K562 (cell line): ENCODE data around the gene CST1. TPM values are rescaled to one million over a fixed set of nuclear protein-coding genes. Genes with fewer than 3 reads are reported as not detected.

Experiments used
- ATAC-seq: fragments of 200-7000 bp; cut with Tn5 transposase; 3 replicates; pipeline ENCODE4 v1.9.1; 2020; ENCODE audit warnings: moderate library complexity
- BruUV-seq: library from RNA; stranded (reverse); fragments of 400-500 nt; replicated peaks from 2 replicates; lab custom pipeline; 2021; lab: Mats Ljungman, UMichigan
- CTCF ChIA-PET: fragments of 300-600 bp; formaldehyde crosslinking; extraction: SDS; loops from one replicate; lab custom pipeline; 2021; ENCODE audit warnings: low intra/inter-chr PET ratio; lab: Yijun Ruan, JAX
- POLR2A ChIA-PET: fragments of 300-600, 350-650 bp; sonication (Branson Sonifier 250); formaldehyde crosslinking; extraction: SDS; loops from one replicate; lab custom pipeline; 2021; ENCODE audit warnings: antibody characterized with exemption, inconsistent platforms; lab: Yijun Ruan, JAX
- DNase-seq, 4 experiments: peaks; one replicate each; pipeline versions ENCODE4 v3.0.0 to v3.0.0-alpha.2; 2011 to 2018; ENCODE audit warnings: low spot score in 3 of 4, mixed read lengths in 3 of 4; ENCODE audit errors: extremely low read depth in 1 of 4
- FAIRE-seq: peaks from 2 replicates; lab custom pipeline; 2011; peaks lifted over from hg19 to GRCh38; lab: Jason Lieb, UNC
- H2AFZ ChIP-seq: 2 replicates; pipeline ENCODE4 v1.6.0; 2011; ENCODE audit warnings: low read depth, low read length, control low read depth, inconsistent platforms
- H3K27ac ChIP-seq: fragments of 200-600 bp; 3 replicates; pipeline ENCODE4 v1.8.0; 2011; ENCODE audit warnings: low read depth, mild to moderate bottlenecking, control low read depth, inconsistent platforms, low read length, moderate library complexity, mixed read lengths; ENCODE audit errors: extremely low read depth
- H3K27me3 ChIP-seq, 2 experiments: fragments of 300-600 bp in 1 of 2; 2 replicates in 1 of 2; 3 replicates in 1 of 2; pipeline versions ENCODE4 v1.6.0 to v1.8.0; 2011; ENCODE audit warnings: inconsistent platforms in 2 of 2, low read length in 2 of 2, mild to moderate bottlenecking in 1 of 2, mixed read lengths in 1 of 2, moderate library complexity in 1 of 2; ENCODE audit not compliant: control insufficient read depth in 2 of 2, insufficient read depth in 2 of 2
- H3K36me3 ChIP-seq: fragments of 300-600 bp; 3 replicates; pipeline ENCODE4 v1.8.0; 2011; ENCODE audit warnings: mild to moderate bottlenecking, low read length, inconsistent platforms; ENCODE audit not compliant: control insufficient read depth, insufficient read depth
- H3K4me1 ChIP-seq, 2 experiments: fragments of 200-600 bp in 1 of 2; replicated peaks in 1 of 2; 2 replicates in 1 of 2; 3 replicates in 1 of 2; pipeline versions ENCODE4 v1.5.1 to v1.8.0; 2011; ENCODE audit warnings: inconsistent platforms in 2 of 2, low read length in 2 of 2, mild to moderate bottlenecking in 1 of 2, mixed read lengths in 1 of 2, moderate library complexity in 1 of 2; ENCODE audit not compliant: control insufficient read depth in 2 of 2, insufficient read depth in 2 of 2
- H3K4me2 ChIP-seq: 2 replicates; pipeline ENCODE4 v1.6.1; 2011; ENCODE audit warnings: low read length, control low read depth, inconsistent platforms, mixed read lengths; ENCODE audit not compliant: insufficient read depth
- H3K4me3 ChIP-seq: fragments of 200-600 bp; sonication (generic), shearing (Covaris generic); 2 replicates; pipeline ENCODE4 v1.5.1; 2016; ENCODE audit warnings: control low read depth, inconsistent platforms
- H3K79me2 ChIP-seq: fragments of 200-600 bp; 3 replicates; pipeline ENCODE4 v1.8.0; 2011; ENCODE audit warnings: low read length, inconsistent platforms; ENCODE audit not compliant: control insufficient read depth, insufficient read depth
- H3K9ac ChIP-seq, 2 experiments: 2 replicates each; pipeline versions ENCODE4 v1.6.0 to v1.6.1; 2011; ENCODE audit warnings: low read depth in 2 of 2, low read length in 2 of 2, control low read depth in 1 of 2, inconsistent platforms in 1 of 2, mild to moderate bottlenecking in 1 of 2, mixed read lengths in 1 of 2; ENCODE audit not compliant: insufficient read depth in 1 of 2
- H3K9me1 ChIP-seq: one replicate; pipeline ENCODE4 v1.6.0; 2011; ENCODE audit warnings: inconsistent platforms, mild to moderate bottlenecking, low read length, moderate library complexity; ENCODE audit not compliant: control insufficient read depth, insufficient read depth
- H3K9me3 ChIP-seq: replicated peaks from 2 replicates; pipeline ENCODE4 v1.5.1; 2011; ENCODE audit warnings: low read depth, low read length, inconsistent platforms; ENCODE audit not compliant: control insufficient read depth, insufficient read depth
- H4K20me1 ChIP-seq: replicated peaks from 2 replicates; pipeline ENCODE4 v1.6.1; 2011; ENCODE audit warnings: low read length, inconsistent platforms, mixed read lengths; ENCODE audit not compliant: control insufficient read depth, insufficient read depth
- CBFA2T2 ChIP-seq: fragments of 450-650 bp; conservative IDR thresholded peaks from 2 replicates; pipeline ENCODE4 v1.6.1; 2017; ENCODE audit warnings: mild to moderate bottlenecking
- DMBX1 ChIP-seq: fragments of 250-450 bp; sonication (Bioruptor Pico); IDR thresholded peaks from 2 replicates; pipeline ENCODE4 v1.8.0; 2022; ENCODE audit warnings: inconsistent platforms, mild to moderate bottlenecking, moderate library complexity, borderline replicate concordance
- GATAD2A ChIP-seq: fragments of 450-650 bp; IDR thresholded peaks from 2 replicates; pipeline ENCODE4 v1.6.1; 2017
- HOXB6 ChIP-seq: fragments of 250-450 bp; sonication (Bioruptor Pico); IDR thresholded peaks from 2 replicates; pipeline ENCODE4 v1.5.1; 2022; ENCODE audit warnings: mild to moderate bottlenecking, borderline replicate concordance
- LARP7 ChIP-seq: fragments of 450-650 bp; IDR thresholded peaks from 2 replicates; pipeline ENCODE4 v1.6.1; 2016
- LEF1 ChIP-seq: fragments of 450-650 bp; IDR thresholded peaks from 2 replicates; pipeline ENCODE4 v1.6.1; 2016; ENCODE audit warnings: mild to moderate bottlenecking
- NUFIP1 ChIP-seq: fragments of 450-650 bp; IDR thresholded peaks from 2 replicates; pipeline ENCODE4 v1.6.1; 2018; ENCODE audit not compliant: partially characterized antibody
- PTTG1 ChIP-seq: fragments of 450-650 bp; IDR thresholded peaks from 2 replicates; pipeline ENCODE4 v1.6.1; 2016; ENCODE audit warnings: low read depth, mild to moderate bottlenecking, missing genetic modification characterization, missing compliant biosample characterization
- RB1 ChIP-seq: fragments of 450-650 bp; IDR thresholded peaks from 2 replicates; pipeline ENCODE4 v1.6.1; 2017; ENCODE audit warnings: low read depth, mild to moderate bottlenecking
- SRSF9 ChIP-seq: fragments of 200-400 bp; formaldehyde crosslinking; IDR thresholded peaks from 2 replicates; pipeline ENCODE4 v1.6.1; 2017; ENCODE audit warnings: low read depth, low read length, borderline replicate concordance
- U2AF2 ChIP-seq: fragments of 200-400 bp; formaldehyde crosslinking; optimal IDR thresholded peaks from 2 replicates; pipeline ENCODE3; 2017; ENCODE audit warnings: low read depth, mild to moderate bottlenecking, low read length
- ZNF184 ChIP-seq: sonication (generic); formaldehyde crosslinking; IDR thresholded peaks from 2 replicates; pipeline ENCODE4 v1.5.0; 2020; ENCODE audit warnings: missing genetic modification reagents
- ZNF282 ChIP-seq: sonication (generic); formaldehyde crosslinking; IDR thresholded peaks from 2 replicates; pipeline ENCODE4 v1.8.1; 2023; ENCODE audit warnings: missing genetic modification reagents
- ZNF444 ChIP-seq: fragments of 250-450 bp; sonication (Bioruptor Pico); IDR thresholded peaks from 2 replicates; pipeline ENCODE4 v1.4.0; 2020; ENCODE audit warnings: mild to moderate bottlenecking, moderate library complexity
- ZNF76 ChIP-seq: fragments of 250-450 bp; sonication (Bioruptor Pico); IDR thresholded peaks from 2 replicates; pipeline ENCODE4 v1.4.0; 2020; ENCODE audit warnings: mild to moderate bottlenecking, moderate library complexity, borderline replicate concordance
- ZNF830 ChIP-seq: fragments of 250-450 bp; sonication (Bioruptor Pico); IDR thresholded peaks from 2 replicates; pipeline ENCODE4 v1.5.0; 2021; ENCODE audit warnings: mild to moderate bottlenecking
- WGBS: fragments of 100-300 bp; shearing (Covaris generic); methylation state at CpG from one replicate; pipeline ENCODE4 v1.1.6; 2016; ENCODE audit warnings: low coverage, mixed read lengths; ENCODE audit not compliant: insufficient coverage; ENCODE audit errors: missing lambda C conversion rate; 5-methylcytosine and 5-hydroxymethylcytosine counted together
- in situ Hi-C: fragments of 300-500 bp; cut with MboI; formaldehyde crosslinking; loops from 4 replicates; pipeline ENCODE4 v1.15.0; 2018; ENCODE audit warnings: inconsistent platforms, mixed read lengths
- intact Hi-C: fragments of 100-400 bp; cut with micrococcal nuclease; formaldehyde crosslinking; loops from 2 replicates; pipeline ENCODE4 v1.14.2; 2022
- polyA plus RNA-seq, 8 experiments: library from polyadenylated mRNA; depleted of rRNA in 4 of 8; stranded (reverse) in 5 of 8; unstranded in 3 of 8; fragments of >200 nt; fragmentation: Nextera tagmentation in 2 of 8; fragmentation: Illumina TruSeq in 1 of 8; extraction: Ambion mirVana in 2 of 8; extraction: Trizol in 1 of 8; gene quantifications; 2 replicates each; pipeline versions ENCODE4 v1.2.1 to v1.2.3, GENCODE V29; 2011 to 2014; ENCODE audit warnings: inconsistent platforms in 1 of 8, missing spikeins in 1 of 8
- total RNA-seq, 7 experiments: library from RNA; depleted of rRNA in 6 of 7; stranded (reverse); fragments of >200 nt in 6 of 7; fragmentation: Illumina TruSeq in 2 of 7; extraction: Trizol in 2 of 7; gene quantifications; 2 replicates each; pipeline versions ENCODE4 v1.2.1 to v1.2.3, GENCODE V29; 2011 to 2021; ENCODE audit warnings: low replicate concordance in 1 of 7
- TF ChIP-seq, protein P1 (sequence below): fragments of 450-650 bp; IDR thresholded peaks from 2 replicates; pipeline ENCODE4 v1.6.1; 2017; ENCODE audit warnings: antibody characterized with exemption, mild to moderate bottlenecking
- TF ChIP-seq, protein P2 (sequence below): sonication (generic); IDR thresholded peaks from 2 replicates; pipeline ENCODE4 v1.6.1; 2016
- TF ChIP-seq, protein P3 (sequence below): fragments of 450-650 bp; IDR thresholded peaks from 2 replicates; pipeline ENCODE4 v1.6.1; 2016; ENCODE audit warnings: antibody characterized with exemption

Gene CST1
- total and polyA plus RNA-seq, 9 of the 15 experiments (the other 6 are each of a cell fraction or from before 2014, with no cell fraction given): not detected

DNA sequence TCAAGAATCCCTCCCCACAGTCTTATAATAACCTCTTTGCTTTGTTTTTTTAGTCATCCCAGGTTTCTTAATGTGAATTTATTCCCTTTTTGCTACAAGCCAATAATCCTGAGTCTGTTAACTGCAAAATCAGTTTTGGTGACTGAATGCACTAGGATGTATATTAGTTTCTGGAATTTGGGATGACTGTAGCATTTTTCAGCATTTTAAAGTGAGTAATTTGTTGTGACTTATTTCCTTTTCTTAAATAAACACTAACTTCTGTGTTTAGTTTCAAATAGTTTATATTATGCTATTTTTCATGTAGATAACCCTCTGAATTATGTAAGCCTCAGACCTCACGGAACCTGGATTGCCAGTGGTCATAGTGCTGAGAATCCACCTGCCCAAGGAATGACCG, 5.5 kb downstream of the CST1 start (continued):
- TF ChIP-seq ZNF444 (CRISPR knock-in tag) (no peak), ZNF282 (CRISPR knock-in tag) (no peak), RB1 (no peak)

- no peaks in the 10 kb centered on the region for H3K4me1 ChIP-seq
- no peak for ATAC-seq
- H2AFZ ChIP-seq: no peak overlapping the region
- no peak for DNase-seq
- no peaks in the 10 kb centered on the region for H4K20me1 ChIP-seq
- no peak overlapping the region for H3K4me2 ChIP-seq
- POLR2A ChIA-PET: no interaction called here
- H3K9ac ChIP-seq: no peak overlapping the region
- H3K79me2 ChIP-seq: no peaks in the 10 kb centered on the region
- intact Hi-C loops: no loop called here
- H3K27me3 ChIP-seq: no peaks in the 10 kb centered on the region
- FAIRE-seq: no peak
- H3K36me3 ChIP-seq: no peaks in the 10 kb centered on the region
- H3K27ac ChIP-seq: no peak overlapping the region
- no peaks in the 10 kb centered on the region for H3K9me3 ChIP-seq
- H3K4me3 ChIP-seq: no peak overlapping the region
- in situ Hi-C loops: no loop called here
- CTCF ChIA-PET: no interaction called here
- H3K9me1 ChIP-seq: no peaks in the 10 kb centered on the region
- 0% methylated on average over 1 of the region's 1 CpG for WGBS
- no TSS peak for BruUV-seq
- TF ChIP-seq, protein P1, sequence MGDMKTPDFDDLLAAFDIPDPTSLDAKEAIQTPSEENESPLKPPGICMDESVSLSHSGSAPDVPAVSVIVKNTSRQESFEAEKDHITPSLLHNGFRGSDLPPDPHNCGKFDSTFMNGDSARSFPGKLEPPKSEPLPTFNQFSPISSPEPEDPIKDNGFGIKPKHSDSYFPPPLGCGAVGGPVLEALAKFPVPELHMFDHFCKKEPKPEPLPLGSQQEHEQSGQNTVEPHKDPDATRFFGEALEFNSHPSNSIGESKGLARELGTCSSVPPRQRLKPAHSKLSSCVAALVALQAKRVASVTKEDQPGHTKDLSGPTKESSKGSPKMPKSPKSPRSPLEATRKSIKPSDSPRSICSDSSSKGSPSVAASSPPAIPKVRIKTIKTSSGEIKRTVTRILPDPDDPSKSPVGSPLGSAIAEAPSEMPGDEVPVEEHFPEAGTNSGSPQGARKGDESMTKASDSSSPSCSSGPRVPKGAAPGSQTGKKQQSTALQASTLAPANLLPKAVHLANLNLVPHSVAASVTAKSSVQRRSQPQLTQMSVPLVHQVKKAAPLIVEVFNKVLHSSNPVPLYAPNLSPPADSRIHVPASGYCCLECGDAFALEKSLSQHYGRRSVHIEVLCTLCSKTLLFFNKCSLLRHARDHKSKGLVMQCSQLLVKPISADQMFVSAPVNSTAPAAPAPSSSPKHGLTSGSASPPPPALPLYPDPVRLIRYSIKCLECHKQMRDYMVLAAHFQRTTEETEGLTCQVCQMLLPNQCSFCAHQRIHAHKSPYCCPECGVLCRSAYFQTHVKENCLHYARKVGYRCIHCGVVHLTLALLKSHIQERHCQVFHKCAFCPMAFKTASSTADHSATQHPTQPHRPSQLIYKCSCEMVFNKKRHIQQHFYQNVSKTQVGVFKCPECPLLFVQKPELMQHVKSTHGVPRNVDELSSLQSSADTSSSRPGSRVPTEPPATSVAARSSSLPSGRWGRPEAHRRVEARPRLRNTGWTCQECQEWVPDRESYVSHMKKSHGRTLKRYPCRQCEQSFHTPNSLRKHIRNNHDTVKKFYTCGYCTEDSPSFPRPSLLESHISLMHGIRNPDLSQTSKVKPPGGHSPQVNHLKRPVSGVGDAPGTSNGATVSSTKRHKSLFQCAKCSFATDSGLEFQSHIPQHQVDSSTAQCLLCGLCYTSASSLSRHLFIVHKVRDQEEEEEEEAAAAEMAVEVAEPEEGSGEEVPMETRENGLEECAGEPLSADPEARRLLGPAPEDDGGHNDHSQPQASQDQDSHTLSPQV: no peak
- TF ChIP-seq ZNF184 (CRISPR knock-in tag): no peak
- TF ChIP-seq LARP7: no peak
- no peak for TF ChIP-seq U2AF2
- TF ChIP-seq HOXB6: no peak
- no peak for TF ChIP-seq LEF1
- no peak for TF ChIP-seq NUFIP1
- no peak for TF ChIP-seq GATAD2A
- no peak for TF ChIP-seq CBFA2T2
- TF ChIP-seq ZNF830: no peak
- TF ChIP-seq SRSF9: no peak
- TF ChIP-seq, protein P2, sequence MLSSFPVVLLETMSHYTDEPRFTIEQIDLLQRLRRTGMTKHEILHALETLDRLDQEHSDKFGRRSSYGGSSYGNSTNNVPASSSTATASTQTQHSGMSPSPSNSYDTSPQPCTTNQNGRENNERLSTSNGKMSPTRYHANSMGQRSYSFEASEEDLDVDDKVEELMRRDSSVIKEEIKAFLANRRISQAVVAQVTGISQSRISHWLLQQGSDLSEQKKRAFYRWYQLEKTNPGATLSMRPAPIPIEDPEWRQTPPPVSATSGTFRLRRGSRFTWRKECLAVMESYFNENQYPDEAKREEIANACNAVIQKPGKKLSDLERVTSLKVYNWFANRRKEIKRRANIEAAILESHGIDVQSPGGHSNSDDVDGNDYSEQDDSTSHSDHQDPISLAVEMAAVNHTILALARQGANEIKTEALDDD: no peak
- TF ChIP-seq, protein P3, sequence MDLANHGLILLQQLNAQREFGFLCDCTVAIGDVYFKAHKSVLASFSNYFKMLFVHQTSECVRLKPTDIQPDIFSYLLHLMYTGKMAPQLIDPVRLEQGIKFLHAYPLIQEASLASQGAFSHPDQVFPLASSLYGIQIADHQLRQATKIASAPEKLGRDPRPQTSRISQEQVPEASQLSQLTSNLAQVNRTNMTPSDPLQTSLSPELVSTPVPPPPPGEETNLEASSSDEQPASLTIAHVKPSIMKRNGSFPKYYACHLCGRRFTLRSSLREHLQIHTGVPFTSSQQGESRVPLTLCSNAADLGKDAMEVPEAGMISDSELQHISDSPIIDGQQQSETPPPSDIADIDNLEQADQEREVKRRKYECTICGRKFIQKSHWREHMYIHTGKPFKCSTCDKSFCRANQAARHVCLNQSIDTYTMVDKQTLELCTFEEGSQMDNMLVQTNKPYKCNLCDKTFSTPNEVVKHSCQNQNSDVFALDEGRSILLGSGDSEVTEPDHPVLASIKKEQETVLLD: no peak
- no peak for TF ChIP-seq ZNF76 (CRISPR knock-in tag)
- no peak for TF ChIP-seq DMBX1
- no peak for TF ChIP-seq PTTG1 (tag)
Observed at GRCh38 chr20:23744817-23745216, 5.9 kb downstream of the CST1 start.
